ENCODE measurements around the gene SPDYE16.
A peak's percentile ranks its signal among the peaks of the same experiment; 100 is the strongest.
"Not testable (repeated sequence)": the region's sequence is repeated elsewhere in the genome, so short reads cannot be mapped to it uniquely, and the experiment has no call there.

Gene SPDYE16

DNA sequence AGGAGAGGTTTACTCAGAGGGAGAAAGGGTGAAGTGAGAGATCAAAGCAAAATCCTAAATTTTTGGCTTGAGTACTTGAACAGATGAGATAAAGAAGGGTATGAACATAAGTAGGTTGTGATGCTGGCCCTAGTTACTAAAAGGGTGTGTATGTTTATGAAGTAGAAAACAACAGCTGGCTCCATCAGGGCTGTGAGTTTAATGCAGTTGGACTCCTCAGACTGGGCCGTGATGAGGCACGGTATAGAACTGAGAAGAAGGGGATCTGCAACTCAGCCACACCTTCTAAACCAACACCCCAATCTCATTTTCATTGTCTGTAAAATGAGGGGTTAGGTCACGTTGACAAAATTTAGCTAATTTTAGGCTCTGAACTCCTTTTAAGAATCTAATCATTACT lies 29.2 kb upstream of the SPDYE16 start:
- not testable (repeated sequence) for H3K4me1 ChIP-seq (ENCODE audit: control insufficient read depth, insufficient read depth, low read length); H3K4me3 ChIP-seq (ENCODE audit: low read length in 2 of 2); H3K27me3 ChIP-seq (ENCODE audit: control insufficient read depth in 1 of 2, insufficient read depth in 2 of 2, low read length in 2 of 2); H3K27ac ChIP-seq (ENCODE audit: low read length); H3K36me3 ChIP-seq (ENCODE audit: control insufficient read depth in 2 of 2, insufficient read depth in 2 of 2, low read length in 2 of 2); H3K9me3 ChIP-seq (ENCODE audit: control insufficient read depth in 2 of 2, low read length in 2 of 2); H3K9ac ChIP-seq (ENCODE audit: low read length in 2 of 2)

DNA sequence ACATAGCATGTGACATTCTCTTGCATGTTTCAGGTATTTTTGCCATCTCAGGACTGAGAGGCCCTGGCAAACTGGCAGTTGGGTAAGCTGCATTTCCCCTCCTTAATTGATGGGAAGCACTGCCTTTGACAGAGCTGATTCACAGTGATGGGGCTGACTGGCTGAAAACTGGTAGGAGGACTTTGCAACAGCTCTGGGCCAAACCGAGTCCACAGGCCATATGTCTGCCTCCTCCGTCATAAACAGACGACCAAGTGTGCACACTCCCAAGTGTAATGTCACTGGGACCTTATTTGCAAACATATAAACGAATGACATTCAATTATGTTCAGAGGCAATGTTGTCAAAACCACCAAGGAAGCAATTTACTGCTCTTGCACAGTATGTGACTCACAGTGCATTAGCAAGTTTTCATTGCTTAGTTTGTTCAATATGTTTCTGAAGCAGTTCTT lies 27.3 kb upstream of the SPDYE16 start:
- H3K9me3 ChIP-seq (ENCODE audit: control insufficient read depth in 2 of 2, low read length in 2 of 2); H3K4me1 ChIP-seq (ENCODE audit: control insufficient read depth, insufficient read depth, low read length); H3K9ac ChIP-seq (ENCODE audit: low read length in 2 of 2); H3K4me3 ChIP-seq (ENCODE audit: low read length in 2 of 2); H3K27ac ChIP-seq (ENCODE audit: low read length); H3K36me3 ChIP-seq (ENCODE audit: control insufficient read depth in 2 of 2, insufficient read depth in 2 of 2, low read length in 2 of 2); H3K27me3 ChIP-seq (ENCODE audit: control insufficient read depth in 1 of 2, insufficient read depth in 2 of 2, low read length in 2 of 2): not testable (repeated sequence)

DNA sequence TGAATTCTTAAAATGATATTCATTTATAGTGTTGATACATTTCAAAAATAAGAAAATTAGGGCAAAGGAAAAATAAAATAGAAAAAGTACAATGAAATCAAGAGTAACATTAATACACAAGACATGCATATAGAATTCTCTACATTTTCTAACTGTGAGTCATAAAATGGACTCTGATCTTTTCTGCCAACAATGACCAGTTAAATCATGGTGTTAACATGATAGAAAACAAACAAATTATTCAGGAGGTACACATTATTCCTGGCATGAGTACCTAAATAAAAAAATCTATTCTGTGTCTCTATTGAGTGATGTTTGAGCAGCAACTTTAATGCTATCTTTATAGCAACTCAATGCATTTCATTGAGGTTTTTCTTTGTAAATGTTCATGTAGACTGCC lies 25.6 kb upstream of the SPDYE16 start:
- not testable (repeated sequence) for H3K36me3 ChIP-seq (ENCODE audit: control insufficient read depth in 2 of 2, insufficient read depth in 2 of 2, low read length in 2 of 2)

DNA sequence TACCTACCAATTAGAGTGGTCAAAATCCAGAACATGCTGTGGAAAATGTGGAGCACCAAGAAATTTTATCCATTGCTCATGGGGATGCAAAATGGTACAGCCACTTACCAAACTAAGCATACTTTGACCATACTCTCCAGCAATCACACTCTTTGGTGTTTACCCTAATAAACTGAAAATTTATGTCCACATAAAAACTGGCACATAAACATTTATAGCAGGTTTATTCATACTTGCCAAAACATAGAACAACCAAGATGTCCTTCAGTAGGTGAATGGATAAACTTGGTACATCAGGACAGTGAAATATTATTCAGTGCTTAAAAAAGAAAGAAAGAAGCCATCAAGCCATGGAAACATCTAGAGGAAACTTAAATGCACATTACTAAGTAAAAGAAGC lies 24.7 kb upstream of the SPDYE16 start:
- H3K4me3 ChIP-seq (ENCODE audit: low read length in 2 of 2); H3K9me3 ChIP-seq (ENCODE audit: control insufficient read depth in 2 of 2, low read length in 2 of 2); H3K4me1 ChIP-seq (ENCODE audit: control insufficient read depth, insufficient read depth, low read length): not testable (repeated sequence)

More for the DNA sequence above, 25.6 kb upstream of the SPDYE16 start:
- H3K4me3 ChIP-seq (ENCODE audit: low read length in 2 of 2); H3K9me3 ChIP-seq (ENCODE audit: control insufficient read depth in 2 of 2, low read length in 2 of 2); H3K27me3 ChIP-seq (ENCODE audit: control insufficient read depth in 1 of 2, insufficient read depth in 2 of 2, low read length in 2 of 2); H3K27ac ChIP-seq (ENCODE audit: low read length); H3K4me1 ChIP-seq (ENCODE audit: control insufficient read depth, insufficient read depth, low read length); H3K9ac ChIP-seq (ENCODE audit: low read length in 2 of 2): not testable (repeated sequence)

DNA sequence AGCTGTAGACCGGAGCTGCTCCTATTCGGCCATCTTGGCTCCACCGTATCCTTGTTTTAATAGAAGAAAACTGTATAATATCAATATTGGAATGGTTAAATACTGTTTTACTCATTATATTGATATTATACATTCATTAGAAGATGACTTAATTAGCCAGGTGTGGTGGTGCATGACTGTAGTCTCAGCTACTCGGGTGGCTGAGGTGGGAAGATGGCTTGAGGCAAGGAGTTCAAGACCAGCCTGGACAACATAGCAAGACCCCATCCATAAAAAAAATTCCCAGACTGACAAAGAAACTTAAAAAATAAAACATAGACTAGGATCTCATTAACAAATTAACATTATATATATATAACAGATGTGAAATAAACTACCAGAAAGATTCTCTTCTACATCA lies 24.2 kb upstream of the SPDYE16 start:
- not testable (repeated sequence) for H3K4me3 ChIP-seq (ENCODE audit: low read length in 2 of 2); H3K27ac ChIP-seq (ENCODE audit: low read length); H3K9me3 ChIP-seq (ENCODE audit: control insufficient read depth in 2 of 2, low read length in 2 of 2); H3K9ac ChIP-seq (ENCODE audit: low read length in 2 of 2); H3K4me1 ChIP-seq (ENCODE audit: control insufficient read depth, insufficient read depth, low read length); H3K36me3 ChIP-seq (ENCODE audit: control insufficient read depth in 2 of 2, insufficient read depth in 2 of 2, low read length in 2 of 2); H3K27me3 ChIP-seq (ENCODE audit: control insufficient read depth in 1 of 2, insufficient read depth in 2 of 2, low read length in 2 of 2)

More for the DNA sequence above, 24.7 kb upstream of the SPDYE16 start:
- H3K36me3 ChIP-seq (ENCODE audit: control insufficient read depth in 2 of 2, insufficient read depth in 2 of 2, low read length in 2 of 2); H3K27me3 ChIP-seq (ENCODE audit: control insufficient read depth in 1 of 2, insufficient read depth in 2 of 2, low read length in 2 of 2); H3K27ac ChIP-seq (ENCODE audit: low read length); H3K9ac ChIP-seq (ENCODE audit: low read length in 2 of 2): not testable (repeated sequence)

DNA sequence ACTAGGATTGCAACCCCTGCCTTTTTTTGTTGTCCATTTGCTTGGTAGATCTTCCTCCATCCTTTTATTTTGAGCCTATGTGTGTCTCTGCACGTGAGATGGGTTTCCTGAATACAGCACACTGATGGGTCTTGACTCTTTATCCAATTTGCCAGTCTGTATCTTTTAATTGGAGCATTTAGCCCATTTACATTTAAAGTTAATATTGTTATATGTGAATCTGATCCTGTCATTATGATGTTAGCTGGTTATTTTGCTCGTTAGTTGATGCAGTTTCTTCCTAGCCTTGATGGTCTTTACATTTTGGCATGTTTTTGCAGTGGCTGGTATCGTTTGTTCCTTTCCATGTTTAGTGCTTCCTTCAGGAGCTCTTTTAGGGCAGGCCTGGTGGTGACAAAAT lies 21.9 kb upstream of the SPDYE16 start:
- not testable (repeated sequence) for H3K27me3 ChIP-seq (ENCODE audit: control insufficient read depth in 1 of 2, insufficient read depth in 2 of 2, low read length in 2 of 2); H3K4me1 ChIP-seq (ENCODE audit: control insufficient read depth, insufficient read depth, low read length); H3K36me3 ChIP-seq (ENCODE audit: control insufficient read depth in 2 of 2, insufficient read depth in 2 of 2, low read length in 2 of 2); H3K9me3 ChIP-seq (ENCODE audit: control insufficient read depth in 2 of 2, low read length in 2 of 2); H3K27ac ChIP-seq (ENCODE audit: low read length); H3K9ac ChIP-seq (ENCODE audit: low read length in 2 of 2); H3K4me3 ChIP-seq (ENCODE audit: low read length in 2 of 2)

DNA sequence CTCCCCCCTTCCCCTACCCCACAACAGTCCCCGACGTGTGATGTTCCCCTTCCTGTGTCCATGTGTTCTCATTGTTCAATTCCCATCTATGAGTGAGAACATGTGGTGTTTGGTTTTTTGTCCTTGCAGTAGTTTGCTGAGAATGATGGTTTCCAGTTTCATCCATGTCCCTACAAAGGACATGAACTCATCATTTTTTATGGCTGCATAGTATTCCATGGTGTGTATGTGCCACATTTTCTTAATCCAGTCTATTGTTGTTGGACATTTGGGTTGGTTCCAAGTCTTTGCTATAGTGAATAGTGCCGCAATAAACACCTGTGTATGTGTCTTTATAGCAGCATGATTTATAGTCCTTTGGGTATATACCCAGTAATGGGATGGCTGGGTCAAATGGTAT lies 18.2 kb upstream of the SPDYE16 start:
- not testable (repeated sequence) for H3K4me1 ChIP-seq (ENCODE audit: control insufficient read depth, insufficient read depth, low read length); H3K9me3 ChIP-seq (ENCODE audit: control insufficient read depth in 2 of 2, low read length in 2 of 2); H3K36me3 ChIP-seq (ENCODE audit: control insufficient read depth in 2 of 2, insufficient read depth in 2 of 2, low read length in 2 of 2); H3K9ac ChIP-seq (ENCODE audit: low read length in 2 of 2); H3K4me3 ChIP-seq (ENCODE audit: low read length in 2 of 2); H3K27me3 ChIP-seq (ENCODE audit: control insufficient read depth in 1 of 2, insufficient read depth in 2 of 2, low read length in 2 of 2); H3K27ac ChIP-seq (ENCODE audit: low read length)

DNA sequence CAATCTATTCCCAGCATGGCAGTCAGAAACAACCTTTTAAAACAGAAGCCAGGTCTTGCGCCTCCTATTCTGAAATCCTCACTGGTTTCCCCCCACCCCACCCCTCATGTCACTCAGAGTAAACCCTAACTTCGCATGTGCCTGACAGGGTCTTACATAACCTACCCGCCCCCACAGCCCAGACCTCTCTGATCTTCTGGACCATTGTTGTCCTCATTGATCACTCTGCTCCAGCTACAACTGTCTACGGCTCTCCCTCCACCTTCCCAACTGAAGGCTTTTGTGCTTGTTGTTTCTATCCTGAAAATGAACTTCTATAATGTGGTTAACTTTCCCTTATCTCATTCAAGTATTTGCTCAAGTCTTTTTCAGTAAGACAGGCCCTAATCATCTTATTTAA lies 17.1 kb upstream of the SPDYE16 start:
- not testable (repeated sequence) for H3K9me3 ChIP-seq (ENCODE audit: control insufficient read depth in 2 of 2, low read length in 2 of 2); H3K36me3 ChIP-seq (ENCODE audit: control insufficient read depth in 2 of 2, insufficient read depth in 2 of 2, low read length in 2 of 2); H3K4me1 ChIP-seq (ENCODE audit: control insufficient read depth, insufficient read depth, low read length); H3K27me3 ChIP-seq (ENCODE audit: control insufficient read depth in 1 of 2, insufficient read depth in 2 of 2, low read length in 2 of 2); H3K4me3 ChIP-seq (ENCODE audit: low read length in 2 of 2); H3K27ac ChIP-seq (ENCODE audit: low read length); H3K9ac ChIP-seq (ENCODE audit: low read length in 2 of 2)

DNA sequence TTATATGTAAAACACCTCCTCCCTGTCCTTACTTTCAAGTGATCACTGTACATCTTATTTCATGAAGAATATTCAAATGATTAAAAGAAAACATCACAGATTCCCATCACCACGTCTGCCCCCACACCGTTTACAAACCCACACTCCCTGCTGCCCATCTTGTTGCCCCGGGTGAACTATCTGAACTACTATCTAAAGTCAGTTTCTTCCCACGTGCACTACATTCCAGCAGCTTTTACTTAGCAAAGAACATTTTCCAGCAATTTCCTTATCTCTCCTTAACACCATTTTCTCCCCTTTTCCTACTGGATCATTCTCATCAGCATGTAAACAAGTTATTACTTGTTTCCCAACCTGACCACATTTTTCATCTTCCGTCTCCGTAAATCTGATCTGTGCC lies 16.6 kb upstream of the SPDYE16 start:
- H3K4me1 ChIP-seq (ENCODE audit: control insufficient read depth, insufficient read depth, low read length); H3K9ac ChIP-seq (ENCODE audit: low read length in 2 of 2); H3K36me3 ChIP-seq (ENCODE audit: control insufficient read depth in 2 of 2, insufficient read depth in 2 of 2, low read length in 2 of 2); H3K27me3 ChIP-seq (ENCODE audit: control insufficient read depth in 1 of 2, insufficient read depth in 2 of 2, low read length in 2 of 2); H3K4me3 ChIP-seq (ENCODE audit: low read length in 2 of 2); H3K27ac ChIP-seq (ENCODE audit: low read length); H3K9me3 ChIP-seq (ENCODE audit: control insufficient read depth in 2 of 2, low read length in 2 of 2): not testable (repeated sequence)

DNA sequence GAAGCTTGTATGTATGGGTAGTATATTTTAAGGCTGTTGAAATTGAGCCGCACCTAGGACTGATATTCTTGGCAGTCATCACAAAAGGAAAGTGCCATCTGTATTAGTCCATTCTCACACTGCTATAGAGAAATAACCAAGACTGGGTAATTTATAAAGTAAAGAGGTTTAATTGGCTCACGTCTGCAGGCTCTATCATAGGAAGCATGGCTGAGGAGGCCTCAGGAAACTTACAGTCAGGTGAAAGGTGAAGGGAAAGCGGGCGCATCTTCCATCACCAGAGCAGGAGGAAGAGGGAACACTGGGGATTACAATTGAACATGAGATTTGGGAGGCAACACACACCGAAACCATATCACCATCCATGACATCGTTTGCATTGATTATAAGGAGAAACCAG lies 8.9 kb upstream of the SPDYE16 start:
- not testable (repeated sequence) for H3K9ac ChIP-seq (ENCODE audit: low read length in 2 of 2); H3K36me3 ChIP-seq (ENCODE audit: control insufficient read depth in 2 of 2, insufficient read depth in 2 of 2, low read length in 2 of 2); H3K4me1 ChIP-seq (ENCODE audit: control insufficient read depth, insufficient read depth, low read length); H3K27ac ChIP-seq (ENCODE audit: low read length); H3K27me3 ChIP-seq (ENCODE audit: control insufficient read depth in 1 of 2, insufficient read depth in 2 of 2, low read length in 2 of 2); H3K4me3 ChIP-seq (ENCODE audit: low read length in 2 of 2); H3K9me3 ChIP-seq (ENCODE audit: control insufficient read depth in 2 of 2, low read length in 2 of 2)

DNA sequence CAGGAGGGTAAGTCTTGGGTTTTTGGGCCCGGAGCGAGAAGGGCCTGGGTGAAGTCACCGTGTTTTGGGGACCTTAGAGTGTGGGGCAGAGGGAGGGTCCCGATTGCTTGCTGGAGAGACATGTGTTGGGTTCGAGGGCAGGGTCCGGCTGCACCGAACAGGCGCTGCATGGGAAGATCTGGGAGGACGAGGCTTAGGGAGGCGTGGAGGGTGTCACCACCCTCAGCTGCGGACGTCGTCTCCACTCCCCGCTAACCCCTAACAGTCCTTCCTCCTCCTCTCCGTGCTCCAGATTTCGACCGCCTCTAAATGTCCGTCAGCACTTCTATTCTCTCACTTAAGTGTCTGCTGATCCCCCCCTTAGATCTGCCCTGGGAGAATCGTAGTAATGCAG lies 6.8 kb upstream of the SPDYE16 start:
- Histone ChIP-seq H3K9ac (ENCODE audit: low read length in 2 of 2) (peak overlapping the region; percentile 74 to 80), H3K27ac (ENCODE audit: low read length) (peak overlapping the region; percentile 67), H3K4me3 (ENCODE audit: low read length in 2 of 2) (peak overlapping the region; percentile 60 to 77)
- not testable (repeated sequence) for H3K9me3 ChIP-seq (ENCODE audit: control insufficient read depth in 2 of 2, low read length in 2 of 2); H3K36me3 ChIP-seq (ENCODE audit: control insufficient read depth in 2 of 2, insufficient read depth in 2 of 2, low read length in 2 of 2); H3K27me3 ChIP-seq (ENCODE audit: control insufficient read depth in 1 of 2, insufficient read depth in 2 of 2, low read length in 2 of 2); H3K4me1 ChIP-seq (ENCODE audit: control insufficient read depth, insufficient read depth, low read length)
